Chondrocyte (in vitro differentiated cells): ENCODE results near the gene SETBP1. TPM values are rescaled to one million over a fixed set of nuclear protein-coding genes. Genes with fewer than 3 reads are reported as not detected.

Experiments
- DNase-seq: peaks from one replicate; pipeline ENCODE4 v3.0.0; 2021; ENCODE audit warnings: mixed read lengths, low spot score
- H3K27ac Mint-ChIP-seq: one replicate; pipeline ENCODE4 v1.8.0; 2021; ENCODE audit warnings: mild to moderate bottlenecking, moderate library complexity, mixed read lengths; ENCODE audit not compliant: unreplicated experiment
- H3K27me3 Mint-ChIP-seq: 2 replicates; pipeline ENCODE4 v1.8.0; 2021; ENCODE audit warnings: low read depth, mixed read lengths
- H3K36me3 Mint-ChIP-seq: 2 replicates; pipeline ENCODE4 v1.8.0; 2021; ENCODE audit warnings: low read depth, mixed read lengths
- H3K4me1 Mint-ChIP-seq: 2 replicates; pipeline ENCODE4 v1.8.0; 2021; ENCODE audit warnings: low read depth, mild to moderate bottlenecking, mixed read lengths
- H3K4me3 Mint-ChIP-seq: one replicate; pipeline ENCODE4 v1.8.0; 2021; ENCODE audit warnings: mild to moderate bottlenecking, moderate library complexity, mixed read lengths; ENCODE audit not compliant: unreplicated experiment
- H3K9me3 Mint-ChIP-seq: 2 replicates; pipeline ENCODE4 v1.8.0; 2021; ENCODE audit warnings: low read depth, mixed read lengths
- CTCF ChIP-seq: fragments of 200-600 bp; sonication (generic); IDR thresholded peaks from 2 replicates; pipeline ENCODE4 v1.5.0; 2021; ENCODE audit warnings: antibody characterized with exemption, mild to moderate bottlenecking, moderate library complexity
- total RNA-seq: library from RNA; stranded (reverse); gene quantifications from 3 replicates; pipeline ENCODE4 v1.2.1, GENCODE V29; 2021

The SETBP1 gene
- total RNA-seq, 1 donor from 2014 or later = 29.3 TPM

DNA sequence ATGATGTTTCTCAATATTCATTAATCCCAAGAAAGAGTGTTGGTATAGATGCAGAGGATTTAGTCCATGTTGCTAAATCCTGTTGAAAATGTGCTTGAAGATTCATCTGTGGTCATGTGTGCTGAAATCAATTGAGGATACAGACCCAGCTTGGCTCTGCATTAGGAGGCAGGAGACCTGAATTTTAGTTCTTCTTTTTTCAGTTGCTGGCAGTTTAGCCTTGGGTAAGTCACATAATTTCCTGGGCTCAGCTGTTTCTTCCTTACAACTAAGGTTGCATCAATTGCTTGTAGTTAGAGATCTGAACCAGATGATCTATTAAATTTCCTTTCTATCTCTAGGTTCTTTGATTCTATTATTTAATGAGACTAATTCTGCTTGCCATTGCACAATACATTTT is 54.4 kb downstream of the SETBP1 start:
- Mint-ChIP-seq H3K4me3 (no peak overlapping the region), H3K4me1 (peaks cover 39% of the 10 kb centered on the region), H3K27me3 (no peaks in the 10 kb centered on the region), H3K36me3 (peaks cover 6% of the 10 kb centered on the region), H3K27ac (no peak overlapping the region), H3K9me3 (no peaks in the 10 kb centered on the region)
- TF ChIP-seq CTCF = no peak
- no peak for DNase-seq

GRCh38 chr18:44736664-44737380 is 56.1 kb downstream of the SETBP1 start:
- TF ChIP-seq CTCF = no peak
- H3K9me3 Mint-ChIP-seq = no peaks in the 10 kb centered on the region
- H3K4me3 Mint-ChIP-seq = no peak overlapping the region
- peaks cover 6% of the 10 kb centered on the region for H3K36me3 Mint-ChIP-seq
- DNase-seq = no peak
- H3K27me3 Mint-ChIP-seq = no peaks in the 10 kb centered on the region
- H3K27ac Mint-ChIP-seq = no peak overlapping the region
- peaks cover 30% of the 10 kb centered on the region for H3K4me1 Mint-ChIP-seq

GRCh38 chr18:44737623-44738022 is 56.9 kb downstream of the SETBP1 start:
- peaks cover 6% of the 10 kb centered on the region for H3K36me3 Mint-ChIP-seq
- no peak for TF ChIP-seq CTCF
- no peak for DNase-seq
- H3K27ac Mint-ChIP-seq = no peak overlapping the region
- peaks cover 27% of the 10 kb centered on the region for H3K4me1 Mint-ChIP-seq
- no peaks in the 10 kb centered on the region for H3K9me3 Mint-ChIP-seq
- H3K27me3 Mint-ChIP-seq = no peaks in the 10 kb centered on the region
- no peak overlapping the region for H3K4me3 Mint-ChIP-seq

- no peaks in the 10 kb centered on the region for H3K9me3 Mint-ChIP-seq
- H3K27ac Mint-ChIP-seq = no peak overlapping the region
- peaks cover 7% of the 10 kb centered on the region for H3K36me3 Mint-ChIP-seq
- H3K4me1 Mint-ChIP-seq = peaks cover 19% of the 10 kb centered on the region
- no peaks in the 10 kb centered on the region for H3K27me3 Mint-ChIP-seq
- no peak for DNase-seq
- no peak for TF ChIP-seq CTCF
- no peak overlapping the region for H3K4me3 Mint-ChIP-seq
Observed at GRCh38 chr18:44740000-44740399, 59.3 kb downstream of the SETBP1 start.

GRCh38 chr18:44741085-44741484 is 60.4 kb downstream of the SETBP1 start:
- H3K27me3 Mint-ChIP-seq = no peaks in the 10 kb centered on the region
- no peaks in the 10 kb centered on the region for H3K9me3 Mint-ChIP-seq
- no peak for DNase-seq
- H3K4me1 Mint-ChIP-seq = peaks cover 29% of the 10 kb centered on the region
- H3K36me3 Mint-ChIP-seq = peaks cover 12% of the 10 kb centered on the region
- no peak overlapping the region for H3K4me3 Mint-ChIP-seq
- no peak for TF ChIP-seq CTCF
- H3K27ac Mint-ChIP-seq = no peak overlapping the region
